Measurements from ENCODE around the gene CPPED1. TPM values are rescaled to one million over a fixed set of nuclear protein-coding genes. Genes with fewer than 3 reads are reported as not detected.

The CPPED1 gene
- total RNA-seq, 1 donor from 2014 or later, result 7.7 TPM

DNA sequence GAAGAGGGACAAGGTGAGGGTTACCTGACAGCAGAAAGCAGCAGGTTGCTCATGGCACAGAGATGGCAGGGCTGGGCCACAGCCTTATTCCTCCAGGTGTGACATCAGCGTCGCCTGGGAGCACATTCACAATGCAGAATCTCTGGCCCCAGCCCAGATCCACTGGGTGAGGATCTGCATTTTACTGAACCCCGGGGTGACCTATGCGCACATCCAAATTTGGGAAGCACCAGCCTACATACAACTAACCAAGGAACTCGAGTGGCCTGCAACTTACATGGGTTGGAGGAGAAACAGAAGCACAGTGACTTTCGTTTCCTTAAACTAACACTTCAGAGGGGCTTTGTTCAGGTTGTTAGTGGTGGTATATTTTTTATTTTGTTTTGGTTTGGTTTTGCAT is 17.6 kb downstream of the CPPED1 start:
- TF ChIP-seq, protein P1, sequence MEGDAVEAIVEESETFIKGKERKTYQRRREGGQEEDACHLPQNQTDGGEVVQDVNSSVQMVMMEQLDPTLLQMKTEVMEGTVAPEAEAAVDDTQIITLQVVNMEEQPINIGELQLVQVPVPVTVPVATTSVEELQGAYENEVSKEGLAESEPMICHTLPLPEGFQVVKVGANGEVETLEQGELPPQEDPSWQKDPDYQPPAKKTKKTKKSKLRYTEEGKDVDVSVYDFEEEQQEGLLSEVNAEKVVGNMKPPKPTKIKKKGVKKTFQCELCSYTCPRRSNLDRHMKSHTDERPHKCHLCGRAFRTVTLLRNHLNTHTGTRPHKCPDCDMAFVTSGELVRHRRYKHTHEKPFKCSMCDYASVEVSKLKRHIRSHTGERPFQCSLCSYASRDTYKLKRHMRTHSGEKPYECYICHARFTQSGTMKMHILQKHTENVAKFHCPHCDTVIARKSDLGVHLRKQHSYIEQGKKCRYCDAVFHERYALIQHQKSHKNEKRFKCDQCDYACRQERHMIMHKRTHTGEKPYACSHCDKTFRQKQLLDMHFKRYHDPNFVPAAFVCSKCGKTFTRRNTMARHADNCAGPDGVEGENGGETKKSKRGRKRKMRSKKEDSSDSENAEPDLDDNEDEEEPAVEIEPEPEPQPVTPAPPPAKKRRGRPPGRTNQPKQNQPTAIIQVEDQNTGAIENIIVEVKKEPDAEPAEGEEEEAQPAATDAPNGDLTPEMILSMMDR (IDR thresholded peaks at IDR 0.05; ENCODE audit: unreplicated experiment), result no peak
- DNase-seq (ENCODE audit: low spot score in 2 of 2, unreplicated experiment in 2 of 2), result no peak
- H3K27me3 Mint-ChIP-seq (ENCODE audit: low read depth), result no peaks in the 10 kb centered on the region
- H3K36me3 Mint-ChIP-seq, result no peaks in the 10 kb centered on the region
- no peaks in the 10 kb centered on the region for H3K9me3 Mint-ChIP-seq
- H3K4me3 Mint-ChIP-seq, result no peak overlapping the region
- no peak overlapping the region for H3K27ac Mint-ChIP-seq
- H3K4me1 Mint-ChIP-seq, result no peaks in the 10 kb centered on the region

DNA sequence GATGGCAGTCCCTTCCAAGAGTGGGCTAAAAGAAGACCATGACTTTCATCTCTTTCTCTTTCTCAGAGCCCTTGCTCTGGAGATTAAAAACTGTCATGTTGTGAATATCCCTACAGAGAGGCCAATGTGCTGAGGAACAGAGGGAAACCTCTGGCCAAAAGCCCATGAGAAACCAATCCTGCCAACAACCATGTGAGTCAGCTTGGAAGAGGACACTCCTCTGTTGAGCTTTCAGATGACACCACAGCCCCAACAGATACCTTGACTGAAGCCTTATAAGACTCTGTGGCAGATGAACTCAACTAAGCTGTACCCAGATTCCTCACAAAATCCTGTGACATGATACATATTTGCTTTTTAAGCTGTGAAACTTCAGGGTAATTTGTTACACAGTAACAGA is 19.6 kb downstream of the CPPED1 start:
- TF ChIP-seq, protein P1 (IDR thresholded peaks at IDR 0.05; ENCODE audit: unreplicated experiment), result no peak
- Mint-ChIP-seq H3K27ac (no peak overlapping the region), H3K9me3 (no peaks in the 10 kb centered on the region), H3K27me3 (ENCODE audit: low read depth) (no peaks in the 10 kb centered on the region), H3K36me3 (peaks cover 7% of the 10 kb centered on the region), H3K4me1 (no peaks in the 10 kb centered on the region), H3K4me3 (no peak overlapping the region)
- DNase-seq (ENCODE audit: low spot score in 2 of 2, unreplicated experiment in 2 of 2), result no peak

DNA sequence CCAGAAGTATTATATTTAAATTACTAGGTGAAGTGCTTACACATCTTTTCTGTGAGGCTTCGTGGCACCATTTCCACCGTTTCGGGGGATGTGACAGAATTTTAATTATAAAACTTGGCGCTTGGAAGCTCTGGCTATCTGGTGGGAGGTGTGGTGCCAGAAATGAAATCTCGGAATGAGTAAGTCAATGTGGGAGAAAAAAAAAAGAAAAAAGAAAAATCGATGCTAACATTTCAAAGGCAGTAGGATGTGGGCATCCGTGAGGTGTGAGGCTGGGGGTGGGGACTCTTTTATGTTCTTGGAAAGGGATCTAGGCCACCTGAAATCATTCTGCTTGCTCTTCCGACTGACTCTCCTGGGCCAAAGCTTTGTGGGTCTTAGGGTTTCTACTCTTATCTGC is 21.9 kb downstream of the CPPED1 start:
- no peak for DNase-seq (ENCODE audit: low spot score in 2 of 2, unreplicated experiment in 2 of 2)
- TF ChIP-seq, protein P1 (IDR thresholded peaks at IDR 0.05; ENCODE audit: unreplicated experiment), result no peak
- no peaks in the 10 kb centered on the region for H3K27me3 Mint-ChIP-seq (ENCODE audit: low read depth)

DNA sequence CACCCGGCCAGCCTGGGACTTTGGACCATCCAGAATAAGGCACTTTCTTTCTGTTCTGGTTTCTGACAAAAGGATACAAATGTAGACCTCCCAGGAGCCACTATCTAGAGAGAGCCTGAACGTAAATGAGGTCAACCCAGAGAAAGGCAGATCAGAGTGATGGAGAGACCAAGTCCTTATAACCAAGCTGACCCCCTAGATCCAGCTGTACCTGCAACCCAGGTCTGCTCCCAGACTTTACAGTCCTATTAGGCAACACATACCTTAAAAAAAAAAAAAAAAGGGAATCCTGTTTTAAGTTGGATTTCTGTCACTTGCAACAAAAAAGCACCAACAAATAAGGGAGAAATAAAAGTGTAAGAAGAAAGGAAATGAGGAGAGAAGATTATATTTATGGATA is 23.2 kb downstream of the CPPED1 start:
- Mint-ChIP-seq H3K4me1 (no peaks in the 10 kb centered on the region), H3K36me3 (peaks cover 13% of the 10 kb centered on the region), H3K27ac (no peak overlapping the region), H3K9me3 (no peaks in the 10 kb centered on the region), H3K4me3 (no peak overlapping the region), H3K27me3 (ENCODE audit: low read depth) (no peaks in the 10 kb centered on the region)
- no peak for DNase-seq (ENCODE audit: low spot score in 2 of 2, unreplicated experiment in 2 of 2)
- TF ChIP-seq, protein P1 (IDR thresholded peaks at IDR 0.05; ENCODE audit: unreplicated experiment), result no peak

More for the DNA sequence above, 21.9 kb downstream of the CPPED1 start:
- Mint-ChIP-seq H3K27ac (no peak overlapping the region), H3K4me1 (no peaks in the 10 kb centered on the region), H3K9me3 (no peaks in the 10 kb centered on the region), H3K36me3 (peaks cover 10% of the 10 kb centered on the region), H3K4me3 (no peak overlapping the region)

DNA sequence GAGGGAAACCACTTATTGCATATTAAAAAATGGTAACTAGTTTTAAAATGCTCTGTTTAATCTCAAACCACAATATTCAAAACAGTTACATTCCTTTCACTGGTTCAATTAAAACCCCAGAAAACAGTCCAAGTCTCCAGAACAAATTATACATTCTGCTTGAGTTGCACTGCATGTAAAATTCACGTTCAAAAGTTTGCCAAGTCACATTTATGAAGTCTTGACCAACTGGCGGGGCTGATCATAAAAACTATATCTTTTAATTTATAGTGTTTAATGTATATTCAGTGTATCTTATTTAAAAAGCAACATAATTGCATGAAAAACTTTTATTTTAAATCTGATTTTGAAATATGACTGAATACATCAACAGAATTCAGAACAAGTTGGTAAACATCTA is 25.0 kb downstream of the CPPED1 start:
- Mint-ChIP-seq H3K27me3 (ENCODE audit: low read depth) (no peaks in the 10 kb centered on the region), H3K36me3 (peaks cover 20% of the 10 kb centered on the region), H3K4me3 (no peak overlapping the region), H3K9me3 (no peaks in the 10 kb centered on the region), H3K27ac (no peak overlapping the region), H3K4me1 (no peaks in the 10 kb centered on the region)
- DNase-seq (ENCODE audit: low spot score in 2 of 2, unreplicated experiment in 2 of 2), result no peak
- TF ChIP-seq, protein P1 (IDR thresholded peaks at IDR 0.05; ENCODE audit: unreplicated experiment), result no peak

DNA sequence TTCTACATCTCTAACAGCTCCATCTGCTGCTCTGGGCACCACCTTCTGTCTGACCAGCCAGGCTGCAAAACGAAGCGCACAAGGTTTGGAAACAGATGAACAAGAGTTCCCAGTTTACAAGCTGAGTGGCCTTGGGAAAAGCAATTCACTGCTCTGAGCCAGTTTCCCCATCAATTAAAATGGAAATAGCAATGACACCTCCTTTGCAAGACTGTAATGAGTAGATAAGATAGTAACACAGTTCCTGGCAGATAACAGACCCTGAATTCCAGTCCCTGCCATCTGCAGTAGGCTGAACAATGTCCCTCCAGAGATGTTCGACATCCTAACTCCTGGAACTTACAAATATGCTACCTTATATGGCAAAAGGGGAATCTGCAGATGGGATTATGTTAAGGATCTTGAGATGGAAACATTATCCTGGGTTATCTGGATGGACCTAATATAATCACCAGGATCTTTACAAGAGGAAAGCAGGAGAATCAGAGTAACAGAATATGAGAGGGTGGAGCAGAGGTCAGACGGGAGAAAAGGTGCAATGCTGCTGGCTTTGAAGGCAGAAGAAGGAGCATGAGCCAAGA is 27.9 kb downstream of the CPPED1 start:
- H3K9me3 Mint-ChIP-seq, result no peaks in the 10 kb centered on the region

More for the DNA sequence above, 27.9 kb downstream of the CPPED1 start:
- no peaks in the 10 kb centered on the region for H3K27me3 Mint-ChIP-seq (ENCODE audit: low read depth)
- H3K27ac Mint-ChIP-seq, result no peak overlapping the region
- no peak overlapping the region for H3K4me3 Mint-ChIP-seq
- peaks cover 20% of the 10 kb centered on the region for H3K36me3 Mint-ChIP-seq
- TF ChIP-seq, protein P1 (IDR thresholded peaks at IDR 0.05; ENCODE audit: unreplicated experiment), result no peak
- DNase-seq (ENCODE audit: low spot score in 2 of 2, unreplicated experiment in 2 of 2), result no peak
- H3K4me1 Mint-ChIP-seq, result no peaks in the 10 kb centered on the region

Data from mesothelial cell of epicardium (in vitro differentiated cells).